ENCODE measurements around the gene TENM4. TPM values are rescaled to one million over a fixed set of nuclear protein-coding genes. Genes with fewer than 3 reads are reported as not detected.

The TENM4 gene
- total RNA-seq, 1 donor = 10.4 TPM

DNA sequence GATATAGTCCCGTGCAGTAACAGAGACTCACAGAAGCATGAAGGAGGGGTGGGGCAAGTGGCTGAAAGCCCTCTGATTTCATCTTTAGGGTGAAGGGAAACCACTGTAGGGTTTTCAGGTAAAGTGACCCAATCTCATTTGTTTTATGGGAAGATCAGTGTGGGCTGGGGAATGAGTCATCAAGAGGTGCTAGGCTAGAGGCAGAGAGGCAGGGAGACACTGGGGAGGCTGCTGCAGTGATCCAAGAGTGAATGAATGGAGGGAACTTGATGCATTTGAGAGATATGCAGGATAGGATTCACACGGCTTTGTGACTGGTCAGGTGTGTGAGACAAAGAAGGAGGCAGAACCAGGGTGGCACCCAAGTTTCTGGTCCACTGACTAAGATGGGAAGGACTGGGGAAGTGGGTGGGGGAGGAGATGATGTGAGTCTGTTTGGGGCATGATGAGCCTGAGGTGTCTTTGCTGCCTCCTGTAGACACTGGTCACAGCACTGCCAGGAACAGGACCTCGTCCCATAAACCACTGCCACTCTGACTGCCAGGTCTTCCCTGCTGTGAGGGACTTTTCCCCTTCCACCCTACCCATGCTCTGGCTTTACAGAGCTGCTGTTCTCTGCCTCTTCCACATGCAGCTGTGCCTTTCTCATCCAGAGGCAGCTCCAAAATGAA is 239.0 kb downstream of the TENM4 start:
- no peak overlapping the region for H3K4me3 ChIP-seq (ENCODE audit: low read depth, low read length)
- no peak for DNase-seq (ENCODE audit: low read depth)
- no peak for TF ChIP-seq CTCF (IDR thresholded peaks at IDR 0.05; ENCODE audit: insufficient read depth, low read depth, low read length)

DNA sequence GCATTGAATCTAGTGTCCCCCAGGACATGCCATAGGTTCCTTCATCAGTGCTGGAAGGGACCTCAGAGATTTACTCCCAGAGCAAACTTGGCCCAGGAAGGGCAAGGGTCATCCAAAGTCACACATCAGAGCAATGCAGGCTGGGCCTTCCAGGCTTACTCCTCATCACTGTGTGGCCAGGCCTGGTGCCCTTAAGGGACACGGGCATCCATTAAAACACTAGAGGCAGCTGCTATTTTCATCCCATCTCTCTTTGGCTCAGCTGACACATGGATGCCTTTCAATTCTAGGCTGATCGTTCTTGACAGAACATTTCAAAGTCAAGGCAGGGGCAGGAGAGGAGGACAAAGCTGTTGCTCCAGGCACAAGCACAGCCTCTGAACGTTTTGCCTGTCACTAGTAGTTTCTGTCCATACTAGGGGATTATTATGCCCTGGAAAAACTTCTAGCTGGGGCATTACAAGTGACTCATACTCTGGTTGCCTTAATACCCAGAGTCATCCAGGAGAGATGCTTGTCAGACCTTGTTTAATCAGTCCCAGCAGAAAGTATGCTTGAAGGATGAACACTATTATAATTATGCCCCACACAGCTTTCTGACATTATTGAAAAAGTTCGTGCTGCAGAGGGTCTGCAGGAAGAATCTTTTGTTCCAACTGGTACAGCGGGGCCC is 240.3 kb downstream of the TENM4 start:
- TF ChIP-seq CTCF (IDR thresholded peaks at IDR 0.05; ENCODE audit: insufficient read depth, low read depth, low read length) = no peak
- no peak overlapping the region for H3K4me3 ChIP-seq (ENCODE audit: low read depth, low read length)
- no peak for DNase-seq (ENCODE audit: low read depth)

DNA sequence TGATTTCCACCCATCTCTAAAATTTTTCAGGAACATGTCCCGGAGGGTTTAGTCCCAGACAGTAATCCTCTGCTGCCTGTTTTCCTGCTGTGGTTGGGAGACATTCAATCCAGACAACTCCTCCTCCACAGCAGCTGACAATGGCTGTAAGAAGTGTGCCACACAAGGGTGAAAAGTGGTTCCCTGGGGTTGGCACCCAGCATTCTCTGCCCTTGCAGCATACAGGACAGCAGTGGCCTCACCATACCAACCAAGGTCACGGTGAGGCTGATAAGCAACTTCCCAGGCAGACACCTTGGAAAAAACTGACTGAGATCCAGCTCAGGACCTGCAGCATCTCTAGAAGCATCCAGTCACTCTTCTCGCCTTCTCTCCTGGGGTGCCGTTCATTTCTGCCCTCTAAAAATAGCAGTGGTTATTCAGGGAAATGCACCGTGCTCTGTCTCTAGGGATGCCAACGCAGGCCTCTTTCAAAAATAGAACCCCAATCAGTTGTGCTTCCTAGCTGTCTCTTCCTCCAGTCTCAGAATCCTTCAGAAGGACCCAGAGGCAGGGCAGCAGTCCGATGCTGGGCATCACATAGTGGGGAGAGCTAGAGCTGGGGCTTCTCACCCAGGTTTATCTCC is 241.0 kb downstream of the TENM4 start:
- no peak for DNase-seq (ENCODE audit: low read depth)
- H3K4me3 ChIP-seq (ENCODE audit: low read depth, low read length) = no peak overlapping the region
- no peak for TF ChIP-seq CTCF (IDR thresholded peaks at IDR 0.05; ENCODE audit: insufficient read depth, low read depth, low read length)

DNA sequence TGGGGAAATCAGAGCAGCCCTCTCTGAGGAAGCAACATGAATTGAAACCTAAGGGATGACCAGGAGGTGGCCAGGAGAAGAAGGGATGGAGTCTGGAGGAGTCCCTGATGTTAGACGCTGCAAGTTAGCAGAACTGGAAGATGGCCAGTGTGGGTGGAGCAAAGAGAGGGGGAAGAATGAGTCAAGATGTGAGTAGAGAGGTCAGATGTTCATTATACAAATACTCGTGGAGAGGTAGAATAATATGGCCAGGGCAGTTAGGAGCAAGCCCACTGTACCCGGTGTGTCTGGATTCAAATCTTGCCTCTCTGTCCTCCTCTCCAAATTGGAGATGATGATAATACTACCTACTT is 242.0 kb downstream of the TENM4 start:
- H3K4me3 ChIP-seq (ENCODE audit: low read depth, low read length) = no peak overlapping the region
- DNase-seq (ENCODE audit: low read depth) = no peak
- no peak for TF ChIP-seq CTCF (IDR thresholded peaks at IDR 0.05; ENCODE audit: insufficient read depth, low read depth, low read length)

DNA sequence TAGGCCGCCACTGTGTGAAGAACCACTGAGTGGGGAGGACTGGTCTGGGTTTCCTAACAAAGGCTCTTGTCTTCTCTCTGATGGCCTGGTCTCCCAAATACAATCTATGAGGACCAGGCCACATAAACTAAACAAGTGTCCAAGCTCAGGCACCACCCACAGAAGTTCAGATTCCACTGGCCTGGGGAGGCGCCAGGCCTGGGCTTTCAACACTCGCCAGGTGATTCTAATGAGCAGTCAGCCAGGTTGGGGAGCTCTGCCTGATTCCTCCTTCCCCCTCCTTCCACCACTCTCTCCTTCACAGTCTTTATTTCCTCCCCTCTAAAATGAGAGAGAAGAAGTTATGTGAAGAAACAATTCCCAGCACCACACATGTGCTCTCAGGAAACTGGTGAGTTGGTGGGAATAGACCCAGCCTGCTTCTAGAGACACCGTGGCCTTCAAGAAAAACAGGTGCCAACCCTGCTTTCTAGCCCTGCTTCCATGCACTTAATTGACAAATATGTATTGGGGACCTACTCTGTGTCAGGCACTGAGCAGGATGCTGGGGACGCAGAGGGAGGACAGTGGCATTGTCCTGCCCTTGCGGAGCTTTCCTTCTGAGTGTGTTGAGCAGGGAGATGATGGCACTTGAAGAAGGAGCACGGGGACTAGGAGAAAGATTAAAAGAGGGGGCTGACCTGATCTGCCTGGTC is 242.5 kb downstream of the TENM4 start:
- DNase-seq (ENCODE audit: low read depth) = no peak
- no peak for TF ChIP-seq CTCF (IDR thresholded peaks at IDR 0.05; ENCODE audit: insufficient read depth, low read depth, low read length)

GRCh38 chr11:79196950-79197349 is 243.9 kb downstream of the TENM4 start:
- DNase-seq (ENCODE audit: low read depth) = no peak
- no peak for TF ChIP-seq CTCF (IDR thresholded peaks at IDR 0.05; ENCODE audit: insufficient read depth, low read depth, low read length)
- H3K4me3 ChIP-seq (ENCODE audit: low read depth, low read length) = no peak overlapping the region

More for the DNA sequence above, 242.5 kb downstream of the TENM4 start:
- no peak overlapping the region for H3K4me3 ChIP-seq (ENCODE audit: low read depth, low read length)
